Endothelial cell of umbilical vein (primary cell): ENCODE data around the gene ADAM22. TPM values are rescaled to one million over a fixed set of nuclear protein-coding genes. Genes with fewer than 3 reads are reported as not detected.

Source experiments
- BruUV-seq: library from RNA; stranded (reverse); fragments of 400-500 nt; replicated peaks from 2 replicates; lab custom pipeline; 2021; lab: Mats Ljungman, UMichigan
- CTCF ChIA-PET: fragments of 300-600, 350-600 bp; sonication (Branson Sonifier 250); formaldehyde crosslinking; loops from one replicate; lab custom pipeline; 2021; ENCODE audit warnings: antibody characterized with exemption, inconsistent platforms; lab: Charles Lee
- POLR2A ChIA-PET: fragments of 300-600, 350-600 bp; sonication (Branson Sonifier 250); formaldehyde crosslinking; loops from one replicate; lab custom pipeline; 2021; ENCODE audit warnings: antibody characterized with exemption, inconsistent platforms; lab: Charles Lee
- DNase-seq: peaks from one replicate; pipeline ENCODE4 v3.0.0-alpha.2; 2011; ENCODE audit warnings: low read depth, low spot score
- FAIRE-seq: peaks from 2 replicates; lab custom pipeline; 2011; peaks lifted over from hg19 to GRCh38; lab: Jason Lieb, UNC
- H2AFZ ChIP-seq: 2 replicates; pipeline ENCODE4 v1.6.0; 2012; ENCODE audit warnings: low read depth, low read length, control low read depth, inconsistent platforms
- H3K27ac ChIP-seq: 2 replicates; pipeline ENCODE4 v1.5.1; 2011; ENCODE audit warnings: low read depth, mild to moderate bottlenecking, control low read depth, low read length, moderate library complexity; ENCODE audit not compliant: insufficient read depth
- H3K27me3 ChIP-seq, 2 experiments: 2 replicates each; pipeline versions ENCODE4 v1.6.0 to v1.6.1; 2011; ENCODE audit warnings: low read length in 2 of 2, mixed read lengths in 1 of 2; ENCODE audit not compliant: control insufficient read depth in 2 of 2, insufficient read depth in 2 of 2
- H3K36me3 ChIP-seq, 2 experiments: 2 replicates in 1 of 2; 3 replicates in 1 of 2; pipeline ENCODE4 v1.5.1; 2011; ENCODE audit warnings: low read length in 2 of 2, mild to moderate bottlenecking in 1 of 2, moderate library complexity in 1 of 2; ENCODE audit not compliant: control insufficient read depth in 2 of 2, insufficient read depth in 2 of 2; ENCODE audit errors: extremely low read depth in 1 of 2
- H3K4me1 ChIP-seq: 3 replicates; pipeline ENCODE4 v1.5.1; 2011; ENCODE audit warnings: mild to moderate bottlenecking, low read length; ENCODE audit not compliant: control insufficient read depth, insufficient read depth; ENCODE audit errors: extremely low read depth
- H3K4me2 ChIP-seq: 2 replicates; pipeline ENCODE4 v1.6.1; 2011; ENCODE audit warnings: low read length, control low read depth, mixed read lengths; ENCODE audit not compliant: insufficient read depth
- H3K4me3 ChIP-seq, 3 experiments: fragments of 200-600 bp in 1 of 3; sonication (generic), shearing (Covaris generic) in 1 of 3; replicated peaks in 1 of 3; 2 replicates each; pipeline ENCODE4 v1.5.1; 2011 to 2016; ENCODE audit warnings: control low read depth in 3 of 3, low read length in 3 of 3, mild to moderate bottlenecking in 2 of 3, inconsistent platforms in 1 of 3, low read depth in 1 of 3, moderate library complexity in 1 of 3; ENCODE audit not compliant: insufficient read depth in 1 of 3
- H3K79me2 ChIP-seq: 2 replicates; pipeline ENCODE4 v1.6.0; 2012; ENCODE audit warnings: low read length, inconsistent platforms; ENCODE audit not compliant: control insufficient read depth, insufficient read depth
- H3K9ac ChIP-seq: replicated peaks from 2 replicates; pipeline ENCODE3; 2011; ENCODE audit warnings: low read length, control low read depth; ENCODE audit not compliant: insufficient read depth; ENCODE audit errors: extremely low read depth
- H3K9me1 ChIP-seq: replicated peaks from 3 replicates; pipeline ENCODE4 v1.6.0; 2011; ENCODE audit warnings: mild to moderate bottlenecking, low read length; ENCODE audit not compliant: control insufficient read depth, insufficient read depth; ENCODE audit errors: extremely low read depth
- H3K9me3 ChIP-seq: replicated peaks from 2 replicates; pipeline ENCODE4 v1.5.1; 2012; ENCODE audit warnings: low read length, inconsistent platforms; ENCODE audit not compliant: control insufficient read depth, insufficient read depth
- H4K20me1 ChIP-seq: replicated peaks from 2 replicates; pipeline ENCODE3; 2011; ENCODE audit warnings: mild to moderate bottlenecking, low read length; ENCODE audit not compliant: control insufficient read depth, insufficient read depth; ENCODE audit errors: extremely low read depth
- CTCF ChIP-seq, 2 donors: IDR thresholded peaks; 1 replicate in 1 of 2; 2 replicates in 1 of 2; pipeline ENCODE4 v1.5.1; 2011; ENCODE audit warnings: low read length in 2 of 2, mild to moderate bottlenecking in 2 of 2, moderate library complexity in 2 of 2, control low read depth in 1 of 2, inconsistent platforms in 1 of 2, low read depth in 1 of 2; ENCODE audit not compliant: insufficient read depth in 1 of 2; ENCODE audit errors: extremely low read depth in 1 of 2
- EZH2 ChIP-seq: IDR thresholded peaks from 2 replicates; pipeline ENCODE4 v1.6.1; 2012; ENCODE audit warnings: borderline replicate concordance, low read depth, mild to moderate bottlenecking, moderate library complexity, low read length, inconsistent platforms; ENCODE audit not compliant: severe bottlenecking
- FOS ChIP-seq: IDR thresholded peaks from 2 replicates; pipeline ENCODE4 v1.6.1; 2011; ENCODE audit warnings: mild to moderate bottlenecking, low read length, moderate library complexity, borderline replicate concordance; ENCODE audit not compliant: insufficient read depth
- GATA2 ChIP-seq: IDR thresholded peaks from 2 replicates; pipeline ENCODE4 v1.7.0; 2011; ENCODE audit warnings: low read depth, mild to moderate bottlenecking, moderate library complexity, mixed read lengths, low read length; ENCODE audit not compliant: insufficient read length, insufficient read depth
- JUN ChIP-seq: IDR thresholded peaks from 2 replicates; pipeline ENCODE4 v1.6.1; 2011; ENCODE audit warnings: borderline replicate concordance, low read depth; ENCODE audit not compliant: insufficient read length, insufficient read depth
- MYC ChIP-seq: IDR thresholded peaks from one replicate; pipeline ENCODE4 v1.6.1; 2011; ENCODE audit warnings: mild to moderate bottlenecking, low read depth, low read length
- POLR2A ChIP-seq: IDR thresholded peaks from 2 replicates; pipeline ENCODE4 v1.6.1; 2012; ENCODE audit warnings: low read depth, mild to moderate bottlenecking, control low read depth, low read length
- POLR2AphosphoS5 ChIP-seq: IDR thresholded peaks from 2 replicates; pipeline ENCODE4 v1.6.1; 2012; ENCODE audit warnings: low read depth, mild to moderate bottlenecking, control low read depth, low read length, moderate library complexity; ENCODE audit not compliant: insufficient read depth
- dilution Hi-C: fragments of 300-500 bp; cut with MboI; formaldehyde crosslinking; loops from one replicate; pipeline ENCODE4 v1.15.0; 2019; ENCODE audit warnings: low sequenced_read_pairs; ENCODE audit not compliant: extremely low pct_ligation_motif_present
- intact Hi-C: fragments of 100-400 bp; cut with micrococcal nuclease; formaldehyde crosslinking; loops from one replicate; pipeline ENCODE4 v1.10.0; 2022
- polyA plus RNA-seq, 4 experiments: library from polyadenylated mRNA; depleted of rRNA in 3 of 4; stranded (reverse) in 3 of 4; unstranded in 1 of 4; fragments of >200 nt; gene quantifications; 2 replicates each; pipeline versions ENCODE4 v1.2.1 to v1.2.3, GENCODE V29; 2011 to 2012; ENCODE audit warnings: missing spikeins in 1 of 4
- total RNA-seq: library from RNA; stranded (reverse); gene quantifications from 2 replicates; pipeline ENCODE4 v1.2.3, GENCODE V29; 2021
- TF ChIP-seq, protein P1 (sequence below): IDR thresholded peaks from 2 replicates; pipeline ENCODE4 v1.6.1; 2011; ENCODE audit not compliant: insufficient read depth, insufficient read length

ADAM22 gene
- total and polyA plus RNA-seq, 2 donors (not counting 3 experiments of a cell fraction or from before 2014, with no cell fraction given) = 0.33 to 0.53 TPM

DNA sequence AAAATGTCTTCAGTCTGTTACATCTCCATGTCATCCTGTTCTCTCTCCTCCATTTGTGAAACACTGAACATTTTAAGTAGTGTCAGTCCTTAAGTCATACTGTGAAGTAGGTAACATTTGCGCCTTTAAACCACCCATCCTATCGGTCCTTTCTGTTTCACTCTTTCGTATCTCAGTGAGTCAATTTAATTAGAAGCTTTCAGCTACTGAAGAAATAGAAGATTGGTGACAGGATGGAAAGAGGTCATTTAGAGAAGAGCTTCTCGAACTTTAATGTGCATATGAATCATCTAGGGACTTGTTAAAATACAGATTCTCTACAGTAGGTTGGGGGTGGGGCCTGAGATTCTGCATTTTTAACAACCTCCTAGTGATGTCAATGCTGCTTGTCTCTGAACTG lies 172.4 kb downstream of the ADAM22 start:
- dilution Hi-C loops (no loop called here), intact Hi-C loops (no loop called here)
- no peaks in the 10 kb centered on the region for H3K9me3 ChIP-seq
- BruUV-seq = no TSS peak
- TF ChIP-seq JUN (no peak), POLR2AphosphoS5 (no peak), GATA2 (no peak), FOS (no peak), MYC (no peak), CTCF (IDR thresholded peaks at IDR 0.05; ENCODE audit: extremely low read depth in 1 of 2, insufficient read depth in 1 of 2, low read depth in 1 of 2, low read length in 2 of 2) (no peak), POLR2A (no peak), EZH2 (no peak)
- TF ChIP-seq, protein P1, sequence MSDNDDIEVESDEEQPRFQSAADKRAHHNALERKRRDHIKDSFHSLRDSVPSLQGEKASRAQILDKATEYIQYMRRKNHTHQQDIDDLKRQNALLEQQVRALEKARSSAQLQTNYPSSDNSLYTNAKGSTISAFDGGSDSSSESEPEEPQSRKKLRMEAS = no peak
- FAIRE-seq (no peak), DNase-seq (no peak)
- CTCF ChIA-PET = interaction anchor here (2.8 kb wide), 1 partner anchor 601 kb away, joined by 15 read pairs; no protein-coding TSS in a partner anchor
- H4K20me1 ChIP-seq = no peaks in the 10 kb centered on the region
- no peak overlapping the region for H3K4me2 ChIP-seq
- POLR2A ChIA-PET = no interaction called here
- no peaks in the 10 kb centered on the region for H3K9me1 ChIP-seq
- H3K9ac ChIP-seq = no peak overlapping the region
- H3K79me2 ChIP-seq = no peaks in the 10 kb centered on the region
- no peak overlapping the region for H3K27ac ChIP-seq
- H3K36me3 ChIP-seq = no peaks in the 10 kb centered on the region
- H3K4me1 ChIP-seq = no peaks in the 10 kb centered on the region
- H2AFZ ChIP-seq = no peak overlapping the region
- no peaks in the 10 kb centered on the region for H3K27me3 ChIP-seq
- no peak overlapping the region for H3K4me3 ChIP-seq
